ENCODE measurements around the gene FANCF.

DNA sequence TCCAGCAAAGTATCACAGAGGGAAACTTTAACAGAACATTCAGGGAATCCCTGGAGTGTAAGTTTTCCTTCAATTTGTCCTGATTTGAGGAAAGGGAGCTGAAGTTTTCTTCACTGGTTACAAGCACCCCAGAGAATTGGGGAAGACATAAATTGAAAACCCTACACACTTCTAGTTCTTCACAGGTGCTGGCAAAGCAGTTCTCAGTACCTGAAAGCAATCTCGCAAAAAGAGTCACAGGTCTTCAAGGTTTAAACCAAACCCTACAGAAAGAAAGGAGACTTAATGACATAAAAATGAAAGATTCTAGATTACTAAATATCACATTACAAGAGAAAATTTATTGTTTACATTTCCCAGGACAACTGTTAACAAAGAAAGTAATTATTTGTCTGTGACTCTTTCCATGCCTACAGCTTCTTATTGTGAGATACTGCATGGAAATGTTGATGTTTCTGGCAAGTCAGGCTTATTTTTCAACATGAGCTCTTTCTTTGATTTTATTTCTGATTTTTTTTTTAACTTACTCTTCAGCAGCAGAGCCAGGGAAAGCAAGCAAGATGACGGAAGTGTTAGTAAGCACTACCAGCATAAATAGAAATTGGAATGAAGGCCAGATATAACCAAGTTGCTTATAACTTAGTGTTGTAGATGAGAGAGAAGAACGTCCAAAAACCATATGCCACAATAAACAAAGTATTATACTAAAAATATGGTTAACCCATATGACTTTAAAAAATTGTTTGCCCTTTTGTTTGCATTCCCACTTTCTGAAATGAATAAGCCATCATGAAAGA is 44.1 kb downstream of the FANCF start:
- TF ChIP-seq CTCF (IDR thresholded peaks at IDR 0.05; ENCODE audit: borderline replicate concordance, extremely low read depth, low read length, poor library complexity, severe bottlenecking) (no peak), EZH2 (IDR thresholded peaks at IDR 0.05; ENCODE audit: borderline replicate concordance, low read depth, low read length, severe bottlenecking) (no peak)
